HG02970 (cell line): ENCODE data around the gene SLC6A4.
"Not testable (repeated sequence)": the region's sequence is repeated elsewhere in the genome, so short reads cannot be mapped to it uniquely, and the experiment has no call there.

Experiments used
- ATAC-seq: cut with Tn5 transposase; IDR thresholded peaks from one replicate; pipeline ENCODE4 v1.9.1; 2021; ENCODE audit warnings: mild to moderate bottlenecking, moderate library complexity, moderate number of reproducible peaks; ENCODE audit not compliant: unreplicated experiment, low FRiP score

SLC6A4 gene

GRCh38 chr17:30221346-30221745 is 14.2 kb downstream of the SLC6A4 start:
- no peak for ATAC-seq

GRCh38 chr17:30220414-30220813 is 15.1 kb downstream of the SLC6A4 start:
- ATAC-seq = no peak

- no peak for ATAC-seq
Observed at GRCh38 chr17:30219833-30220232, 15.7 kb downstream of the SLC6A4 start.

GRCh38 chr17:30219315-30219714 is 16.2 kb downstream of the SLC6A4 start:
- no peak for ATAC-seq

- no peak for ATAC-seq
Observed at GRCh38 chr17:30218799-30219198, 16.7 kb downstream of the SLC6A4 start.

- no peak for ATAC-seq
Observed at GRCh38 chr17:30217746-30218245, 17.7 kb downstream of the SLC6A4 start.

GRCh38 chr17:30217054-30217453 is 18.4 kb downstream of the SLC6A4 start:
- no peak for ATAC-seq

- no peak for ATAC-seq
Observed at GRCh38 chr17:30212750-30213149, 22.7 kb downstream of the SLC6A4 start.

GRCh38 chr17:30211371-30211770 is 24.1 kb downstream of the SLC6A4 start:
- no peak for ATAC-seq

GRCh38 chr17:30210901-30211300 is 24.6 kb downstream of the SLC6A4 start:
- no peak for ATAC-seq

- ATAC-seq = no peak
Observed at GRCh38 chr17:30210366-30210765, 25.1 kb downstream of the SLC6A4 start.

- ATAC-seq = no peak
Observed at GRCh38 chr17:30209930-30210329, 25.6 kb downstream of the SLC6A4 start.

- no peak for ATAC-seq
Observed at GRCh38 chr17:30208214-30208613, 27.3 kb downstream of the SLC6A4 start.

GRCh38 chr17:30207655-30208054 is 27.8 kb downstream of the SLC6A4 start:
- ATAC-seq = no peak

- no peak for ATAC-seq
Observed at GRCh38 chr17:30203471-30203981, 32.0 kb downstream of the SLC6A4 start.

GRCh38 chr17:30200656-30201055 is 34.8 kb downstream of the SLC6A4 start:
- not testable (repeated sequence) for ATAC-seq

GRCh38 chr17:30200106-30200505 is 35.4 kb downstream of the SLC6A4 start:
- ATAC-seq = no peak

- ATAC-seq = no peak
Observed at GRCh38 chr17:30199600-30199999, 35.9 kb downstream of the SLC6A4 start.

- no peak for ATAC-seq
Observed at GRCh38 chr17:30197416-30197815, 38.1 kb downstream of the SLC6A4 start.

- ATAC-seq = no peak
Observed at GRCh38 chr17:30196504-30196903, 39.0 kb downstream of the SLC6A4 start.

GRCh38 chr17:30191072-30191471 is 44.4 kb downstream of the SLC6A4 start:
- ATAC-seq = no peak

GRCh38 chr17:30188211-30188939 is 47.1 kb downstream of the SLC6A4 start:
- ATAC-seq = no peak
